PC-9 (cell line): ENCODE measurements around the gene PTGFRN.

ENCODE experiments used
- EZH2 ChIP-seq: fragments of 200-600 bp; sonication (generic); IDR thresholded peaks from 2 replicates; pipeline ENCODE4 v1.8.0; 2017; ENCODE audit warnings: antibody characterized with exemption, low read depth
- TF ChIP-seq, protein P1 (sequence below): fragments of 200-600 bp; sonication (generic); conservative IDR thresholded peaks from 2 replicates; pipeline ENCODE4 v1.6.1; 2017; ENCODE audit warnings: mixed run types, antibody characterized with exemption, mild to moderate bottlenecking, moderate library complexity

DNA sequence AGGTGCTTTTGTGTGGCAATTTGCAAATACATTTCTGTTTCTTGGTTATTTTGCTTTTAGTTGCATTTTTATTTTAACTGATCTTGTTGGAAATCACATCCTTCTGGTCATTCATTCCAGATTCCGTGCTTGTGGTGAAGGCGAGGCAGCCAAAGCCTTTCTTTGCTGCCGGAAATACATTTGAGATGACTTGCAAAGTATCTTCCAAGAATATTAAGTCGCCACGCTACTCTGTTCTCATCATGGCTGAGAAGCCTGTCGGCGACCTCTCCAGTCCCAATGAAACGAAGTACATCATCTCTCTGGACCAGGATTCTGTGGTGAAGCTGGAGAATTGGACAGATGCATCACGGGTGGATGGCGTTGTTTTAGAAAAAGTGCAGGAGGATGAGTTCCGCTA lies 57.1 kb downstream of the PTGFRN start:
- TF ChIP-seq, protein P1, sequence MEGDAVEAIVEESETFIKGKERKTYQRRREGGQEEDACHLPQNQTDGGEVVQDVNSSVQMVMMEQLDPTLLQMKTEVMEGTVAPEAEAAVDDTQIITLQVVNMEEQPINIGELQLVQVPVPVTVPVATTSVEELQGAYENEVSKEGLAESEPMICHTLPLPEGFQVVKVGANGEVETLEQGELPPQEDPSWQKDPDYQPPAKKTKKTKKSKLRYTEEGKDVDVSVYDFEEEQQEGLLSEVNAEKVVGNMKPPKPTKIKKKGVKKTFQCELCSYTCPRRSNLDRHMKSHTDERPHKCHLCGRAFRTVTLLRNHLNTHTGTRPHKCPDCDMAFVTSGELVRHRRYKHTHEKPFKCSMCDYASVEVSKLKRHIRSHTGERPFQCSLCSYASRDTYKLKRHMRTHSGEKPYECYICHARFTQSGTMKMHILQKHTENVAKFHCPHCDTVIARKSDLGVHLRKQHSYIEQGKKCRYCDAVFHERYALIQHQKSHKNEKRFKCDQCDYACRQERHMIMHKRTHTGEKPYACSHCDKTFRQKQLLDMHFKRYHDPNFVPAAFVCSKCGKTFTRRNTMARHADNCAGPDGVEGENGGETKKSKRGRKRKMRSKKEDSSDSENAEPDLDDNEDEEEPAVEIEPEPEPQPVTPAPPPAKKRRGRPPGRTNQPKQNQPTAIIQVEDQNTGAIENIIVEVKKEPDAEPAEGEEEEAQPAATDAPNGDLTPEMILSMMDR: no peak
- no peak for TF ChIP-seq EZH2
